NCI-H1436 treated with DMSO at 0.1 percent for 48 hours (cell line): ENCODE results near the gene MB21D2.

Experiments used
- DNase-seq: peaks from one replicate; lab custom pipeline; 2025; lab: John Stamatoyannopoulos, UW

The MB21D2 gene

GRCh38 chr3:192921793-192922192 lies 4.1 kb upstream of the MB21D2 start:
- DNase-seq, result no peak

GRCh38 chr3:192920411-192920810 lies 2.8 kb upstream of the MB21D2 start:
- DNase-seq, result no peak

- no peak for DNase-seq
Observed at GRCh38 chr3:192919901-192920300, 2.2 kb upstream of the MB21D2 start.

- no peak for DNase-seq
Observed at GRCh38 chr3:192918275-192918588, 576 bp upstream of the MB21D2 start.

- no peak for DNase-seq
Observed at GRCh38 chr3:192917028-192917403, 640 bp downstream of the MB21D2 start.

- DNase-seq, result no peak
Observed at GRCh38 chr3:192916371-192917027, 1.2 kb downstream of the MB21D2 start.

- no peak for DNase-seq
Observed at GRCh38 chr3:192915722-192916121, 1.9 kb downstream of the MB21D2 start.

- peak; percentile 79 for DNase-seq
Observed at GRCh38 chr3:192915304-192915703, 2.4 kb downstream of the MB21D2 start.

- peak; percentile 76 for DNase-seq
Observed at GRCh38 chr3:192914848-192915247, 2.8 kb downstream of the MB21D2 start.

GRCh38 chr3:192913540-192913939 lies 4.1 kb downstream of the MB21D2 start:
- no peak for DNase-seq

GRCh38 chr3:192911293-192911692 lies 6.4 kb downstream of the MB21D2 start:
- no peak for DNase-seq

GRCh38 chr3:192907784-192908183 lies 9.9 kb downstream of the MB21D2 start:
- DNase-seq, result no peak

GRCh38 chr3:192906940-192907339 lies 10.7 kb downstream of the MB21D2 start:
- peak; percentile 49 for DNase-seq

- DNase-seq, result no peak
Observed at GRCh38 chr3:192905980-192906678, 11.5 kb downstream of the MB21D2 start.

GRCh38 chr3:192904632-192905289 lies 12.9 kb downstream of the MB21D2 start:
- DNase-seq, result no peak

- DNase-seq, result no peak
Observed at GRCh38 chr3:192902549-192902948, 15.1 kb downstream of the MB21D2 start.

- DNase-seq, result no peak
Observed at GRCh38 chr3:192901435-192901834, 16.2 kb downstream of the MB21D2 start.

GRCh38 chr3:192899540-192899982 lies 18.1 kb downstream of the MB21D2 start:
- no peak for DNase-seq

GRCh38 chr3:192897005-192897404 lies 20.7 kb downstream of the MB21D2 start:
- DNase-seq, result no peak

- no peak for DNase-seq
Observed at GRCh38 chr3:192896208-192896607, 21.4 kb downstream of the MB21D2 start.

GRCh38 chr3:192894676-192895075 lies 23.0 kb downstream of the MB21D2 start:
- no peak for DNase-seq

GRCh38 chr3:192892981-192893700 lies 24.5 kb downstream of the MB21D2 start:
- DNase-seq, result no peak
